HepG2 (cell line): Measurements from ENCODE around the gene MICAL3. TPM values are rescaled to one million over a fixed set of nuclear protein-coding genes. Genes with fewer than 3 reads are reported as not detected.

ENCODE experiments used
- ARNT ChIP-seq: fragments of 450-650 bp; IDR thresholded peaks from 2 replicates; pipeline ENCODE4 v1.6.1; 2017
- BRD4 ChIP-seq: sonication (generic); formaldehyde crosslinking; IDR thresholded peaks from 2 replicates; pipeline ENCODE4 v1.4.0; 2020; ENCODE audit warnings: missing genetic modification reagents
- CEBPZ ChIP-seq: IDR thresholded peaks from 2 replicates; pipeline ENCODE4 v1.6.1; 2012; ENCODE audit warnings: low read length, improper control_type of control experiment
- DPF2 ChIP-seq: sonication (generic); formaldehyde crosslinking; IDR thresholded peaks from 2 replicates; pipeline ENCODE4 v1.4.0; 2020; ENCODE audit warnings: mild to moderate bottlenecking, low read depth, missing genetic modification reagents, borderline replicate concordance
- GMEB2 ChIP-seq: IDR thresholded peaks from 2 replicates; pipeline ENCODE4 v1.6.1; 2016; ENCODE audit warnings: missing biosample characterization, missing genetic modification reagents, low read depth
- HMG20B ChIP-seq: conservative IDR thresholded peaks from 2 replicates; pipeline ENCODE4 v1.6.1; 2016; ENCODE audit warnings: missing genetic modification reagents, missing compliant biosample characterization
- HOXA7 ChIP-seq: sonication (generic); formaldehyde crosslinking; IDR thresholded peaks from 2 replicates; pipeline ENCODE4 v1.8.1; 2022; ENCODE audit warnings: mild to moderate bottlenecking, missing genetic modification reagents, moderate library complexity
- HOXD1 ChIP-seq: sonication (generic); formaldehyde crosslinking; IDR thresholded peaks from 2 replicates; pipeline ENCODE4 v1.5.0; 2020; ENCODE audit warnings: missing genetic modification reagents
- KDM2A ChIP-seq: sonication (generic); formaldehyde crosslinking; IDR thresholded peaks from 2 replicates; pipeline ENCODE4 v1.4.0; 2020; ENCODE audit warnings: low read depth, missing genetic modification reagents, borderline replicate concordance
- MAFG ChIP-seq: sonication (generic); formaldehyde crosslinking; IDR thresholded peaks from 2 replicates; pipeline ENCODE4 v1.5.1; 2020; ENCODE audit warnings: mild to moderate bottlenecking, missing genetic modification reagents
- NFE2 ChIP-seq: sonication (generic); formaldehyde crosslinking; IDR thresholded peaks from 2 replicates; pipeline ENCODE4 v1.4.0; 2020; ENCODE audit warnings: missing genetic modification reagents
- PRMT3 ChIP-seq: sonication (generic); formaldehyde crosslinking; IDR thresholded peaks from 2 replicates; pipeline ENCODE4 v1.8.1; 2022; ENCODE audit warnings: low read depth, mild to moderate bottlenecking, moderate library complexity, missing genetic modification reagents, borderline replicate concordance
- RBM22 ChIP-seq: fragments of 200-400 bp; formaldehyde crosslinking; optimal IDR thresholded peaks from 2 replicates; pipeline ENCODE3; 2017; ENCODE audit warnings: mild to moderate bottlenecking, low read length, moderate library complexity
- SETDB1 ChIP-seq: sonication (generic); formaldehyde crosslinking; IDR thresholded peaks from 2 replicates; pipeline ENCODE4 v1.5.1; 2020; ENCODE audit warnings: missing genetic modification reagents, mild to moderate bottlenecking, borderline replicate concordance
- SIN3A ChIP-seq: IDR thresholded peaks from 2 replicates; pipeline ENCODE4 v1.6.1; 2011; ENCODE audit warnings: low read depth, mild to moderate bottlenecking, control low read depth, low read length, borderline replicate concordance
- SNAI1 ChIP-seq: sonication (generic); formaldehyde crosslinking; IDR thresholded peaks from 2 replicates; pipeline ENCODE4 v1.5.0; 2020; ENCODE audit warnings: mild to moderate bottlenecking, missing genetic modification reagents, borderline replicate concordance
- ZNF430 ChIP-seq: sonication (generic); formaldehyde crosslinking; IDR thresholded peaks from 2 replicates; pipeline ENCODE4 v1.9.0; 2021; ENCODE audit warnings: mild to moderate bottlenecking, missing genetic modification reagents
- ZNF616 ChIP-seq: sonication (generic); formaldehyde crosslinking; IDR thresholded peaks from 2 replicates; pipeline ENCODE4 v1.5.0; 2020; ENCODE audit warnings: low read depth, mild to moderate bottlenecking, missing genetic modification reagents
- ZNF747 ChIP-seq: sonication (generic); formaldehyde crosslinking; IDR thresholded peaks from 2 replicates; pipeline ENCODE4 v1.8.1; 2023; ENCODE audit warnings: missing genetic modification reagents, mild to moderate bottlenecking, borderline replicate concordance
- ZNF781 ChIP-seq: sonication (generic); formaldehyde crosslinking; IDR thresholded peaks from 2 replicates; pipeline ENCODE4 v1.5.1; 2020; ENCODE audit warnings: borderline replicate concordance, mild to moderate bottlenecking, missing genetic modification reagents; ENCODE audit errors: not compliant biosample characterization
- ZSCAN30 ChIP-seq: sonication (generic); formaldehyde crosslinking; IDR thresholded peaks from 2 replicates; pipeline ENCODE4 v1.5.0; 2020; ENCODE audit warnings: mild to moderate bottlenecking, missing genetic modification reagents
- polyA plus RNA-seq, 8 experiments: library from polyadenylated mRNA; depleted of rRNA in 3 of 8; stranded (reverse) in 7 of 8; unstranded in 1 of 8; fragments of >200 nt; fragmentation: Illumina TruSeq in 4 of 8; extraction: Trizol in 4 of 8; gene quantifications; 2 replicates each; pipeline versions ENCODE4 v1.2.1 to v1.2.3, GENCODE V29; 2011 to 2016; ENCODE audit warnings: low read depth in 4 of 8, missing spikeins in 1 of 8, mixed read lengths in 1 of 8; ENCODE audit not compliant: insufficient read depth in 1 of 8
- total RNA-seq, 5 experiments: library from RNA; depleted of rRNA; stranded (reverse); fragments of >200 nt; fragmentation: Illumina TruSeq; extraction: Trizol; gene quantifications; 2 replicates each; pipeline ENCODE4 v1.2.3, GENCODE V29; 2016; ENCODE audit warnings: low read depth in 1 of 5
- TF ChIP-seq, protein P1 (sequence below): sonication (generic); formaldehyde crosslinking; IDR thresholded peaks from 2 replicates; pipeline ENCODE4 v1.5.0; 2020; ENCODE audit warnings: missing genetic modification reagents
- TF ChIP-seq, protein P2 (sequence below): IDR thresholded peaks from 2 replicates; pipeline ENCODE4 v1.6.1; 2016; ENCODE audit warnings: low read depth

Gene MICAL3
- total and polyA plus RNA-seq, 2 of the 13 experiments (the other 11 are each of a cell fraction or from before 2014, with no cell fraction given): 5.3 to 12.5 TPM

DNA sequence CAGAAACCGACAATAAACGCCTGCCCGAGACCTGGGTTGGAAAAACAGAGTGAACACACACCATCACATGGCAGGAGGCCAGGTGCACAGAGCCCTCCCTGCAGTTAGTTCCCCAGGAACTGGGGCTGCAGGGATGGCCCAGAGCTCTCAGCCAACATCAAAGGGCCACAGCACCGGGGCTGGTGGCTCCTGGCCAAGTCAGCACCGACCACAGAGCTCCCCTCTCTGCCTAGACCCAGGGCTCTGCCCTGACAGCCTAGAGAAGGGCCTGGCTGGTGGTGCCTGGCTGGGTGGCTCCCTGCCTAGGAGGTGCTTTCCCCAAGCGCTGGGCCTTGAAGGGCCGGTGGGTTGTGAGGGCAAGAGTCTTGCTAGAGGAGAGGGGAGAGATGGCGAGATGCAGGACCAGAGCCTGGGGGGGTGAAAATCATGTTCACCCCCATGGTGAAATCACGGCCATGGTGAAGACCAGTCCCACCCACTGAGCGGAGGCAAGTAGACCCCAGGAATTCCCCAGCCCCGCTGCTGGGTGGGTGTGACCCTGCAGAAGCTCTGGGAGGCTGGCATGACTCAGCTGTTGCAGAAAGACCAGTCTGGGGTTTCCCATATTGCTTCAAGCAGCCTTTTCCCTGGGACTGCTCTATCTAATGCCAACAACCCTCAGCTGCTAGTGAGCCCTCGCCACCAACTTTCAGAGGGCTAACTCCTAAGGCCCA, 242.9 kb downstream of the MICAL3 start (continued):
- TF ChIP-seq HMG20B (no peak), MAFG (no peak), KDM2A (CRISPR knock-in tag) (peak; percentile 60; the same call in 1 of the 2 replicates), HOXD1 (no peak), ZSCAN30 (CRISPR knock-in tag) (no peak), ZNF781 (no peak), SIN3A (peak; percentile 41; the same call in 1 of the 2 replicates), DPF2 (CRISPR knock-in tag) (no peak), ZNF616 (no peak), ZNF430 (CRISPR knock-in tag) (no peak), GMEB2 (no peak), ZNF747 (CRISPR knock-in tag) (peak; percentile 53; the same call in 1 of the 2 replicates), SNAI1 (CRISPR knock-in tag) (no peak), NFE2 (CRISPR knock-in tag) (0 out of 2 replicates have a peak, but pooled peaks have one; percentile 19), CEBPZ (no peak), PRMT3 (CRISPR knock-in tag) (no peak), SETDB1 (CRISPR knock-in tag) (no peak), BRD4 (CRISPR knock-in tag) (no peak), RBM22 (no peak), ARNT (no peak), HOXA7 (no peak)
- TF ChIP-seq, protein P1, sequence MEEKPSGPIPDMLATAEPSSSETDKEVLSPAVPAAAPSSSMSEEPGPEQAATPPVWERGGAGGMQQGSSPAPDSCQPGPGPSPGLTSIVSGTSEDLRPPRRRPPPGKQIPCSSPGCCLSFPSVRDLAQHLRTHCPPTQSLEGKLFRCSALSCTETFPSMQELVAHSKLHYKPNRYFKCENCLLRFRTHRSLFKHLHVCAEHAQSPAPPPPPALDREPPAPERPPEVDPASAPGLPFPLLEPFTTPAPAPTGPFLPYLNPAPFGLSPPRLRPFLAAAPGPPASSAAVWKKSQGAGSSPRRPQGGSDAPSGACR (CRISPR knock-in tag): no peak
- TF ChIP-seq, protein P2, sequence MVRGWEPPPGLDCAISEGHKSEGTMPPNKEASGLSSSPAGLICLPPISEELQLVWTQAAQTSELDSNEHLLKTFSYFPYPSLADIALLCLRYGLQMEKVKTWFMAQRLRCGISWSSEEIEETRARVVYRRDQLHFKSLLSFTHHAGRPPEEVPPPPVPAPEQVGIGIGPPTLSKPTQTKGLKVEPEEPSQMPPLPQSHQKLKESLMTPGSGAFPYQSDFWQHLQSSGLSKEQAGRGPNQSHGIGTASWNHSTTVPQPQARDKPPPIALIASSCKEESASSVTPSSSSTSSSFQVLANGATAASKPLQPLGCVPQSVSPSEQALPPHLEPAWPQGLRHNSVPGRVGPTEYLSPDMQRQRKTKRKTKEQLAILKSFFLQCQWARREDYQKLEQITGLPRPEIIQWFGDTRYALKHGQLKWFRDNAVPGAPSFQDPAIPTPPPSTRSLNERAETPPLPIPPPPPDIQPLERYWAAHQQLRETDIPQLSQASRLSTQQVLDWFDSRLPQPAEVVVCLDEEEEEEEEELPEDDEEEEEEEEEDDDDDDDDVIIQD (CRISPR knock-in tag): no peak
